ENCODE results near the gene COL12A1.

The COL12A1 gene

DNA sequence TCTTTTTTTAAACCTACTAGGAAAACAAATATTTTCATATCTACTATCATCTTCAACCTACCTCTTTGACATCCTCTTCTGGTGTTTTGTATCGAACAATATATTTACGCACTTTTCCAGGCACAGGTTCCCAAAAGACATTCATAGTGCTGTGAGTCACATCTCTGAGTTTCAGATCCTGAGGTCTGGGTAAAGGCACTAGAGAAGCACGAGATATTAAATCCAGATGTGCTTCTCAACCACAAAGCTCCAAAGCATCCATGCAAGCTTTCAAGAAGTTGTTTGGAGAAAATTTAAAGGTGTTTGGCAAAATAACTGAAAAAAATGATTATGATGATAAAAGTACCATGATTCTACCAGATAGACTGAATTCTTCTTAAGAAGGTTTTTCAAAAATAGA lies 62.7 kb downstream of the COL12A1 start:
- no peak for DNase-seq (ENCODE audit: low read depth)

DNA sequence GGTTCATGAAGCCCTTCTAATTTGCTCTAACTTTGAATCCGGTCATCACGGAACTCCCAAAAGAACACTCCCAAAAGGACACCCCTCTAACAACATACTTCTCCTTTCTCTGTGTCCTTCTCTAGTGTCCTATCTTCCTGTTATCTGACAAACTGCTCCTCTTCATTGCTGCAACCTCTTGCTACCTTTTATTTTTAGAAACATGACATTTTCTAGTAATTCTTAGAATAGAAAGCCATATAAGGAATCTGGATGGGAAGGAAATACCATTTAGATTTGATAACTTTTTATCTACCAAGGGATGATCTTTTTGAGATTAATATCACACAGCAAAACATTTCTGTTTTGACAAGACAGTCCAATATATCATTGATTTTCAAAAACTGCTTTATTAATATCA lies 63.1 kb downstream of the COL12A1 start:
- DNase-seq (ENCODE audit: low read depth) = no peak

DNA sequence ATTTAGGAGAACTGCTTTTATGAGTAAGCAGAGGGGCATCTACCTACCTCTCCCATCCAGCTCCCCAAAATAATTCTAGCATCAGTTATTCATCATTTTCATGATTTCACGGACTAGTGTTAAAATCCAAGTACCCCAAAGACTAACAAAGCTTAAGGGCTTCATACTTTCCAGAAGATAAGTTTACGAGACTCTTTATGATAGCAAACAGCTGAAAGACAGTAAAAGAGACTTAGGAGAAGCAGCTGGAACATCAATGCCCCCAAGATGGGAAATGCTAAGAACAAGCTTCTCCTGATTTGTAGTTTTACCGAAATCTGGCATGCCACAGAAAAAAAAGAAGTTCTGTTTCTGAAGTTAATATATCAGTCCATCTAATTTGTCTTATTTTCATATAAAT lies 70.0 kb downstream of the COL12A1 start:
- DNase-seq (ENCODE audit: low read depth) = no peak

DNA sequence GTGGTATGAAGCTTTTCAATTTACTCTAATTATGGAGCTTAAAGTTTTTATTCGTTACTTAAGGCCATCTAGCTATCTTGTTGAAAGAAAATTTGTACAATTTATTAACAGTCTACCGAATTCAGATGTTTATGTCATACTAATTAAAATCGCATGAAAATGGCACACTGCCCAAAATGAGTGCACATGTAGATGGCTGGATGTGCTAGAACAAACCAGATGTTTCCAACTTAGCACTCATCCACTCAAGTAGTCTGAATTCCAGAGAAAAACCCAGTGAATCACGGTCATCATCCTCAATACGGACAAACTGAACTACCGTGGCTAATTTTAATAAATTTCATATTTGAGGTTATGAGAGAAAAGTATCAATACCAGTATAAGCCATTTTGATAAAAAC lies 70.4 kb downstream of the COL12A1 start:
- no peak for DNase-seq (ENCODE audit: low read depth)

DNA sequence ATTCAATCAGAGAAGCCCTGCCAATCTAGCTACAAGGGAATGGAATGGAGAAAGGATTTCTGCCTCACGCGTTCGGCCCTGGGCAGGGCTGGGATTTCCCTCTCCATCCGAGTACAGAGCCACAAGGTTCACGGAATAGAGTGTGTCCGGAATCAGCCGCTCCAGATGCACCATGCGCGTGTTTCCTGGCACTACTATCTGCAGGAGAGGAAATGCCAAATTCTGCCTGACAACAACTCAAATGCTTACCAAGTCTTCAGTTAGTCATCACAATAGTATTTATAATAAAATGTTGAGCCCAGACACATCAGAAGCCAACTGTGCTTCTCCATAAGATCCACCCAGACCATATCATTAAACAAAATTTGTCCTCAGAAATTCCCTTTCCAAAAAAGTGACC lies 75.1 kb downstream of the COL12A1 start:
- DNase-seq (ENCODE audit: low read depth) = no peak

DNA sequence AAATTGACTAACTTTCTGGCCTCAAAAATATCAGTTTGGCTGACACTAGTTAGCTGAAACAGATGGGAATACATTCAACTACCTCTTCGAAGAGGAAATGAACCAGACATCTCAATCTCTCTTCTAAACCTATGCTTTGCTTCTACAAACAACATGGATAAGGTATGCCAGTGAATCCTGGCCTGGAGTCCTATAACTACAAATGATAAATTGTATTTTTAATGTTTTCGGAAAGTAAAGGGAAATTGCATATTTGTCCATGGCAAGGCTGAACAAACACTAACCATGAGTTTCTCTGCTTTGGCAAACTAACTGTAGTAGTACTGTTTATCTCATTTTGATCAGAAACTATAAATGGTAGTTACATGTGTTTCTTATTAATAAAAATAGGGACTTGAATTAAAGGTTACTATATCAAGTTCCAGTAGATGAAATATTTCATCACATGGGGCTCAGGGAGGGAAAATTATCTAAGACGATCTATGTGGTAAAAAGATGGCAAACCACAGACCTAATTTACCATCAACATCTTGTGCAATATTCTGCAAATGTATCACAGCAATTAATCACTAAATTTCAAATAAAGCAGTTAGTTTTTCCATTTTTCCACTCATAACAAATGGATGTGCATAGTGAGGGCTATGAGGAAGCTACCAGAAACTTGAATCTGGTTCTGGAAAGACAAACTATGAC lies 76.8 kb downstream of the COL12A1 start:
- DNase-seq (ENCODE audit: low read depth) = no peak

DNA sequence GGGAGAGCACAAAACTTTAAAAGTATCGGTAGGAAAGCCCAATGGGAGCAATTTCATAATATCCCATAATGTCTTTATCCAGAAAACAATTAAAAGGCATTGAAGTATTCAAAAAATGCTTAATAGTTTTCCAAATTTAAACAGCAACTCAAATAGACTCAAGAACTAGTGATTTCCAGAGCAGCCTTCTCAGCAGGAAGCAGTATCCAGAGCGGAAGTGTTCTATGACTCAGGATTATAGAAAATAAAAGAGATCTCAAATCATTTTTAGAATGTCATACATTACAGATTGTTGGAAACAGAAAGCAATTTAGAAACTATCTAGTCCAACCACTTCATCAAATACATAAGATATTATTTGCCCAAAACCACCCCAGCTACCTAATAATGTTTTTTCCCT lies 79.3 kb downstream of the COL12A1 start:
- no peak for DNase-seq (ENCODE audit: low read depth)

DNA sequence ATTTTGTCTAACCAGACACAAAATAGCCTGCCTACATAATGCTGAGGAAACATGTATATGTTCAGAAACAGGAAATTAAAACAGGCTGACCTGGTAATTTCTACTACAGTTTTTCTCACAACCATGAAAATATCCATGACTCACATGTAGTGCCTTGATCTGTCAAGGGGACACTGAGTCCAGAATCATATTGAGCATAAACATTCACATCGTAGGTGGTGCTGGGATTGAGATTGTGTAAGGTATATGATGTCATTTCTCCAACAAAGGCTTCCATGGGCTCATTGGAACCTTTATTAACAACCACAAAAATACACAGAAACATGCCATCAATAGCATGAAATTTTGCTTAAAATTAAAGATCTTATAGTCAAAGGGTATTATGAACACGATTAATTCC lies 80.9 kb downstream of the COL12A1 start:
- DNase-seq (ENCODE audit: low read depth) = no peak

DNA sequence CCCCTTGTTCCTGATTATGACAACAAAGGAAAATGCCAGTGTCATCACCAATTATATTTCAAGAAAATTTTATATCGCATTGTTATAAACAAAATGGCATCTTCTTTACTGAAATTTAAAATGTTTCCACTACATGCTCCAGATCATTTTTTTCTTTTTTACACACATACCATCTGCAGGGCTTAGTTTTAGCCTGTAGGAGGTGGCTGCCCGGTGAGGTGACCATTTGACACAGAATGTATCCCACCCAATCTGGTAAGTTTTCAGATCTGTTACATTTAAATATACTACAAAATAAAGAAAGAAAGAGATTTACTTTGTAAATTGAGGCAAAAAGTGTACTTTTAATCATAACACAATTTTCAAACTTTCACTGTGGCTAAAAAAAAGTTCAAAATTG lies 81.8 kb downstream of the COL12A1 start:
- no peak for DNase-seq (ENCODE audit: low read depth)

DNA sequence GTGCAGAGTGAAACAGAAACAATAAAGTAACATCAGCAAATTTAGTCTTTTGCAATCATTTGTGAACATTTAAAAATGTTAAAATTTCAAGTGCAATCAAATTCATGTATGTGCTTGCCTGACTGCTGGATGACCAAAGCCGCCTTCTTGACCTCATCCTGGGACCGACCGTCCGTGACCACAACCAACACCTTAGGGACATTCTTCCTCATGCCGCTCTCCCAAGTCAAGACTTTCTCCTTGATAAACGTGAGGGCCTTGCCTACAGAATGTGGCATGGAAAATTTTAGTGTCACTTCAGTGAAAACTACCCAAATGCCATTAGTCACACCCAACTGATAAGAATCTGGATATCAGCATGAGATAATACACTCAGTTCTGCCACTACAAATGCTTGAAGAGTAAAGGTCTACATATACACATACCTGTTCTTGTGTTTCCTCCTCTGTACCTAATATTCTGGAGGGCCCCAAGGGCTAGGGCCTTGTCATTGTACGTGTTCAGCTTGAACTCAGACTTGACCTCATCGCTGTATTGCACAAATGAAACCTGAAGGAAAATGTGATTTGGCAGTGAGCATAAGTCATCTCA lies 86.8 kb downstream of the COL12A1 start:
- no peak for DNase-seq (ENCODE audit: low read depth)

DNA sequence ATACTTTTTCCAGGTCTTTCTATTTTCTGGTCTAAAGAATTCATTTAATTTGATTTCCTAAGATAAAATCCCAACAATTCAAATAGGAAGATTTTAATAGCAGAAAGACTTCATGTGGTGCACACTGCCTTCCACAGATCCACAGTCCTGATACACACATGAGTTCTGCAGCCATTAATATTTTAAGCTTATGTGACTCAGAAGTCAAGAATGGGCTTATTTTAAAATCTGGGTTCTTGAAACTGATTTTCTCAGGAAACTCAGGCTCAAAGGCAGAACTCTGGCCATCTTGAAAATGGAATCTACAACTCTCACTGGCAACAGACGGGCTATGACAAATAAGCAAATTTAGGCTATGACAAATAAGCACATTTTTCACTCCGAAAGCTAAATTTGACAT lies 88.2 kb downstream of the COL12A1 start:
- no peak for DNase-seq (ENCODE audit: low read depth)

DNA sequence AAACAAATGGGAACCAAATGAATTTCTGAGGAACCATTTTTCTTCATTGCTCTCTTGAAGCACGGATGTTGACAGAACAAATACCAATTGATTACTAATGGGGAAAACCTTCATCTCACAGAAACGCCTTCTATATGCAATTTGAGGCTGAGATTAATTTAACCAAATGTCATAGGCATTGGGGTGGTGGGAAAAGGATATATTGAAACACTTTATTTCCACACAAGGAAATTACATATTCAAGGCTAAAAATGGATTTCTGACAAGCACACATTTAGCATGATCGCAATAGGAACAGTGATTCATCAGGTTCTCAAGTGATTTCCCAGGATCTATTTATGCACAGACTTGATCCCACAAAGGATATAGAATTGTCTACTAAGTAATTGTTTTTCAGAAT lies 88.9 kb downstream of the COL12A1 start:
- DNase-seq (ENCODE audit: low read depth) = no peak

DNA sequence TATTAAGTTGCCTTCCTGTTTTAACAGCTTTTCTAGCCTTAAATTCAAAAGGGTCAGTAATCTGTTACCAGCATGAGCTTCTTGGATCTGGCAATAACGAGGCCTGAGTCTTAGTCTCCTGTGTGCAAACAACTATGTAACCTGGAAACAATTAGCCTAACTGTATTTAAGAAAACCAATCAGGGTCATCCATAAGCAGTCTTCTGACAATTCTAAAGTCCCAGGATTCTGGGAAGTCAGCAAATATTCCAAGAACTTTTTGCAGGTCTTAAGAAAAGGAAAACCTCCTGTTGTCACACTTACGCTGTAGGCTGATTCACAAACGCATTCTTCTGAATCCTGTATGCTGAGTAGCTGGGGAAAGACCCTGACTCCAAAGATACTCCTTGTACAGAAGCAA lies 90.4 kb downstream of the COL12A1 start:
- no peak for DNase-seq (ENCODE audit: low read depth)

DNA sequence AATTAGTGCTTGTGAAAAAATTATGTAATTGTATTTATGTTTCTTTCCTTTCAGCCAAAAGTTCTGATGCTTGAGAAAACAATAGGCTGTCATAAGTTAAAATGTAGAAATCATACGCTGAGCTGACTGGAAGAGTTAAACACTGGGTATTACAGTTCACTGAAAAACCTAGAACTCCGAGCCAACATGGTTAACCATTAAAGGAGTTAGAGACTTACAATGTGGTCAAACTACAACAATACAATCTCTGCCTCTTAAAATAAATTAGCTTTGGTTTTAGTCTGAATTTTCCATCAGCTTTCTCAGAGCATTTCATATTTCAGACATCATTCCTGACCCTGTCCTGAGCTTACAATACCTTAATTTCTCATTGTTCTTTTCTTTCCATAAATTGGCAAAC lies 91.0 kb downstream of the COL12A1 start:
- no peak for DNase-seq (ENCODE audit: low read depth)

DNA sequence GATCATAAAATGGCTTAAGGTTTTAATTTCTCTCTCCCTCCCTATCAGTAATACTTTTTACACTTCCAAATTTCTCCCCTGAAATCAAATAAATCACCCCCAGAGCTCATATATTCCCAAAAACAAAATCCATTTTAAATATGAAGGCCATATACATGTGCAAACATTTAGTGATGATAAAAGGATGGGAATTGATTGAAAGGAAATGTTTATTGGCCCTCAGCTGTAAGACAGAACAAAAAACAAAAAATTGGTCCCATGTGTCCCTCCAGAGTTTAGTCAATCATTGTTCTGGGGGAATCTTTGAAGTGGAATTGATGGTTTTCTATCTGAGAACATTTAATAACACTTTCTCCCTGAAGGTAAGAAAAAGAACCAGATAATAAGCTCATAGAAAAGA lies 91.7 kb downstream of the COL12A1 start:
- no peak for DNase-seq (ENCODE audit: low read depth)

DNA sequence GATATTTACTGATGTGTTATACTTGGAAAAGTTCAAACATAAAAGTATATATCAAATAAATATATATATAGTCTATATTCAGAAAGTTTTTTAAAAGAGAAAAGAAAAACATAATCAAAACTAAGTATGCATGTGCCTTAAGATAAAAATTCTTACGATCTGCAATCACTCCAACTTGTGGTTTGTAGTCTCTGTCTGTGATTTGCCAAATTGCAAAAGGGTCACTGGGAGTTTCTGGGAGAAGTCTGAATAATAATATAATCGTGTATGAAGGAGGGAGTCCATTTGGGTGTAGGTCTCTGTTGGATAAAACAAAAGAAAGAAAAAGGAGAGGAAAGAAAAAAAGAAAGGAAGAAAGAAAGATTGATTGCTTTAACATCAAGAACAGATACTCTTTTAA lies 92.4 kb downstream of the COL12A1 start:
- DNase-seq (ENCODE audit: low read depth) = no peak

DNA sequence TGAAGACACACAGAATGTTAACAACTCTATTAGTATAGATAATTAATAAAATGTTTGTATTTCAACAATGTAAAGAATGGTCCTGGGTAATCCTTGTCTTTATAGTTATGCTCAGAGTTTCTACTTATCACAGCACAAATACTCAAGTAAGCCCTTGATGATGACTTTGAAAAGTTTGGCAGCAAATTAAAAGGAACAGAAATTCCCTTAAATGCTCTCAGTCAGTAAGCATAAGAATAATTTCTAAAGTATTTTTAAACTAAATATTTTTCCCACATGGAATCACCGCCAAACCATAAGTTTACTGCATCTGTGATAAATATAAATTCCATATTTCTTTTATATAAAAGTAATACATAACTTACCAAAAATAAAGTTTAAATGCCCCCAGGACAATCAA lies 96.1 kb downstream of the COL12A1 start:
- no peak for DNase-seq (ENCODE audit: low read depth)

DNA sequence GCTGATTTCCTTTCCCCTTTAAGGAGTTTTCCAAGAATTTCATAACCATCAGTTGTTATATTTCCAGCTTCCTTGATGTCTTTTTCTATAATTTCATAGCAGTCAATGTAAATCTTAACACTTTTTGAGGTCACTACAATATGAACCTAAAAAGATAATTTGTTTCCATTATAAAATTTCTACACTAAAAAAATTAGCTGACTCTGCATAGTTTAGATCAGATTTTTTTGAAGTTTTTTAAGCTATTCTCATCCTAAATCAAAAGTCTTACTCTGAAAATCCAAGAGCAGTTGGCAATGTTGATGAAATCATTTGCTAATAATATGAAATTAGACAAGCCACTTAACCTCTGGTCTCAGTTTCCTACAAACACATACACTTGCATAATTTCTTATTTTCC lies 96.8 kb downstream of the COL12A1 start:
- DNase-seq (ENCODE audit: low read depth) = no peak

DNA sequence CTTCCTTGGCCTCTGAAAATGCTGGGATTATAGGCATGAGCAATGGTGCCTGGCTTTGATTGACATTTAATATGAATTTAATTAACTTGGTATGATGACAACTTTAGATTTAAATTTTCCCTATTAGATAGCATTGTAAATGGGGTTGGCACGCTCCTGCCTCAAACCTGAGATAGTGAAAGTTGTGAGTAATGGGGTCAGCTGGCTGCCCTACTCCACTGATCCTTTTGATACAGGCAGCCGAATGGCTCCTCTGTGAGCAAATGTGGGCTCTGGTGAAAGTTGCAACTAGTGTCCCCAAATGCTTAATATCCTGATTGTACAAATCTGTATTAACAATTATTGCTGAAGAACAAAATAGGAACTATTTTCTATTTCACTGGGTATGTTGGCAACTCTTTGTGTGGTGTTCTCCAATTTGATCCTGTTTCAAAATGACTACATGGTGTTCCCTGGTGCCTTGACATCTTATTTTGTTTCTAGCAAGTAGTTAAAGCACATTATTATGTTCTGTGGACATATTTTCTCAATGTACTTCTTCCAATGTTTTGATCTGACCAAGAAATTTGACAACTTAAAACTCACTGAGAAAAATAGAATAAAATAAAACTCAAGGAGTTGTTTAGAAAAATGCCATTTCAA lies 97.4 kb downstream of the COL12A1 start:
- no peak for DNase-seq (ENCODE audit: low read depth)

DNA sequence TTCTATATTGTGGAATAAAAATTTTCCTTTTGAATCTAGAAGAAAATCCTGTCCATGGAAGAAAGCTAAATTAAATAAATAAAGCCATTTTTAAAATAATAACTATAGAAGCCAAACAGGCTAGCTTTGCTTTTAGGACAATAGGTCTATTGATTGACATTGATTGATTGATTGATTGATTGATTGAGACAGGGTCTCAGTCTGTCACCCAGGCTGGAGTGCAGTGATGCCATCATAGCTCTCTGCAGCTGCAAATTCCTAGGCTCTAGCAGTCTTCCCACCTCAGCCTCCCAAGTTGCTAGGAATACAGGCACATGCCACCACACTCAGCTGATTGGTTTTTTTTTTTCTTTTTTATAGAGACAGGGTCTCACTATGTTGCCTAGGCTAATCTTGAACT lies 97.9 kb downstream of the COL12A1 start:
- DNase-seq (ENCODE audit: low read depth) = no peak

DNA sequence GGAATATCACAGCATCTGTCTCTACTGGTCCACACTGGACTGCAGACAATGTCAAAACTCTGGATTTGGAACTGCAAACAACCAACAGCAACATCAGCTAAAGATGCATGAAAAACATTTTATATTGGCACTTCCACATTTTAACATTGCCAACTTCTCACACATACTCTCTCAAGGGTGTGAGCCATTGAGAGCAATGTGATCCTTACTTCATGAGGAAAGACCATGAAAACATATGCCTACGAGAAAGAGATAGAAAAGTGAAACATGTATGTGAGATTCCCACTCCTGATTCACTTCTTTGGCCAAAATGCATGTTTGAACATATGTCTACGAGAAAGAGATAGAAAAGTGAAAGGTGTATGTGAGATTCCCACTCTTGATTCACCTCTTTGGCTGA lies 99.4 kb downstream of the COL12A1 start:
- DNase-seq (ENCODE audit: low read depth) = no peak

DNA sequence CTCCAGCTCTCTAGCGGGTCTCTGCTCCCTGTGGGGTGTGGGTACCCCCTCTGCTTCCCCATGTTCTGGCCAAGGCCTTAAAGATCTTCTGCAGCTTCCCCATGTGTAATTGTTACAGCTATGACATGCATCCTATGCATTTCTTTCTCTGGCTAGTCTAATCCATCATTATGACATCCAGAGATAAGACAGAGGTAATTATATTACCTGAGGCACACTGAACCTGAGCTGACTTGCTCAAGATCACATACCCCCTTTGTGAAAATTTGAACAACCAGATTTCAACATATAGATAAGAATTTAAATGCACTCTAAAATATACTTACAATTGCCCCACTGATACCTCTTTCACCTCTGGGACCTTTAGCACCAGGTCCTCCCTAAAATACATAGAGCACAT lies 102.4 kb downstream of the COL12A1 start:
- no peak for DNase-seq (ENCODE audit: low read depth)

DNA sequence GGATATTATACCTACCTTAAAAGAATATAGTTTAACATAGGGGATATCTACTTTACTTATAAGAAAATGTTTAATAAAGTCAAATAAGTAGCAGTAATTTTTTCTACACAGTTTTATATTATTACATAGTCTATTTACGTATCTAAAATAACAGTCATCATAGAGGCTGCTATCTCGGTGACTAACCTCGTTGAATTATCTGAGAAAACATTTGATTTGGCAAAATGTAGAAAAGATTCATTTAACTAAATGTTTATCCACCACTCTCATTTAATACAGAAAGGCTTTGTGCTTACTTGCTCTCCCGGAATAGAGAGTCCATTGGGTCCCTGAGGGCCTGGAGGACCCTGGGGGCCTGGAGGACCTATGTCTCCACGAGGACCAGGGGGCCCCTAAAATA lies 103.6 kb downstream of the COL12A1 start:
- DNase-seq (ENCODE audit: low read depth) = no peak

DNA sequence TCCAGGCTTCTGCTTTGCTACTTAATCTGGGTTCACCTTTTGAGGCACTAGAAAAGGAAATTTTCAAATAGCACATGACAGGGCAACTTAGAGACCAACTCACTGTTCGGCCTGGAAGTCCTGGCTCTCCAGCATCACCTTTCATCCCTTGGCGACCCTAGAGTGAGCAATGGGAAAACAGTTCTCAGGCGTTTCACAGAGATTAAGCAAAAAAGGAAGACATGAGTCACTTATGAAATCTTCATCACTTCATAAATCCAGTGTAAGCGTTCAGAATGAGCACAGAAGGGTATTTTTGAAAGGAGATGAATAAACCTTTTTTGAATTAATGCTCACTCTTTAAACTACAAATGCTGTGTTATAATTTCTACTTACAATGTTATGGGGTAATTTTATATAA lies 104.0 kb downstream of the COL12A1 start:
- no peak for DNase-seq (ENCODE audit: low read depth)
